ENCODE data around the gene PGBD5. TPM values are rescaled to one million over a fixed set of nuclear protein-coding genes. Genes with fewer than 3 reads are reported as not detected.

PGBD5 gene
- total RNA-seq, 1 donor from 2014 or later, result 14.7 TPM

GRCh38 chr1:230375147-230375546 is 51.0 kb downstream of the PGBD5 start:
- H3K4me1 Mint-ChIP-seq (ENCODE audit: low read depth, unreplicated experiment), result peaks cover 9% of the 10 kb centered on the region
- TF ChIP-seq EZH2 (IDR thresholded peaks at IDR 0.05; ENCODE audit: insufficient read depth, low read length), result no peak
- TF ChIP-seq CTCF (IDR thresholded peaks at IDR 0.05; ENCODE audit: insufficient read depth, low read depth, low read length), result no peak

GRCh38 chr1:230371923-230372703 is 54.0 kb downstream of the PGBD5 start:
- no peak overlapping the region for H3K4me2 ChIP-seq (ENCODE audit: low read length)
- H3K27ac ChIP-seq (ENCODE audit: low read depth, low read length), result no peak overlapping the region
- TF ChIP-seq EZH2 (IDR thresholded peaks at IDR 0.05; ENCODE audit: insufficient read depth, low read length) (no peak), CTCF (IDR thresholded peaks at IDR 0.05; ENCODE audit: insufficient read depth, low read depth, low read length) (no peak)
- H3K36me3 Mint-ChIP-seq (ENCODE audit: low read depth, unreplicated experiment), result peaks cover 23% of the 10 kb centered on the region
- H3K9me3 ChIP-seq (ENCODE audit: insufficient read depth, low read depth, low read length), result peaks cover 2% of the 10 kb centered on the region
- no peak overlapping the region for H3K9ac ChIP-seq (ENCODE audit: low read length)
- no peak for FAIRE-seq
- no peaks in the 10 kb centered on the region for H3K79me2 ChIP-seq (ENCODE audit: insufficient read depth, low read length)
- no peaks in the 10 kb centered on the region for H3K27me3 ChIP-seq (ENCODE audit: insufficient read depth, low read length)
- no peaks in the 10 kb centered on the region for H3K4me1 ChIP-seq (ENCODE audit: insufficient read depth, low read length)
- H3K9me3 Mint-ChIP-seq (ENCODE audit: unreplicated experiment), result no peaks in the 10 kb centered on the region
- no peak overlapping the region for H3K4me3 Mint-ChIP-seq (ENCODE audit: unreplicated experiment)
- H4K20me1 ChIP-seq (ENCODE audit: insufficient read depth, low read length), result no peaks in the 10 kb centered on the region
- no peak for DNase-seq (ENCODE audit: low read depth)
- no peak overlapping the region for H3K4me3 ChIP-seq (ENCODE audit: insufficient read depth, low read depth, low read length)
- H3K27ac Mint-ChIP-seq (ENCODE audit: unreplicated experiment), result no peak overlapping the region
- no peaks in the 10 kb centered on the region for H3K36me3 ChIP-seq (ENCODE audit: insufficient read depth, low read length)
- H3K4me1 Mint-ChIP-seq (ENCODE audit: low read depth, unreplicated experiment), result peaks cover 8% of the 10 kb centered on the region
- H3K27me3 Mint-ChIP-seq (ENCODE audit: low read depth, unreplicated experiment), result peaks cover 12% of the 10 kb centered on the region
- H2AFZ ChIP-seq (ENCODE audit: low read depth, low read length), result no peak overlapping the region

More at GRCh38 chr1:230375147-230375546, 51.0 kb downstream of the PGBD5 start:
- peaks cover 6% of the 10 kb centered on the region for H3K9me3 ChIP-seq (ENCODE audit: insufficient read depth, low read depth, low read length)
- no peak overlapping the region for H3K9ac ChIP-seq (ENCODE audit: low read length)
- H3K9me3 Mint-ChIP-seq (ENCODE audit: unreplicated experiment), result peaks cover 10% of the 10 kb centered on the region
- no peaks in the 10 kb centered on the region for H4K20me1 ChIP-seq (ENCODE audit: insufficient read depth, low read length)
- no peaks in the 10 kb centered on the region for H3K27me3 ChIP-seq (ENCODE audit: insufficient read depth, low read length)
- H3K4me3 ChIP-seq (ENCODE audit: insufficient read depth, low read depth, low read length), result no peak overlapping the region
- H3K4me1 ChIP-seq (ENCODE audit: insufficient read depth, low read length), result no peaks in the 10 kb centered on the region
- DNase-seq (ENCODE audit: low read depth) (no peak), FAIRE-seq (no peak)
- H3K36me3 ChIP-seq (ENCODE audit: insufficient read depth, low read length), result no peaks in the 10 kb centered on the region
- H3K27ac Mint-ChIP-seq (ENCODE audit: unreplicated experiment), result no peak overlapping the region
- H3K4me2 ChIP-seq (ENCODE audit: low read length), result no peak overlapping the region
- peaks cover 11% of the 10 kb centered on the region for H3K27me3 Mint-ChIP-seq (ENCODE audit: low read depth, unreplicated experiment)
- peaks cover 31% of the 10 kb centered on the region for H3K36me3 Mint-ChIP-seq (ENCODE audit: low read depth, unreplicated experiment)
- H3K27ac ChIP-seq (ENCODE audit: low read depth, low read length), result no peak overlapping the region
- H3K79me2 ChIP-seq (ENCODE audit: insufficient read depth, low read length), result no peaks in the 10 kb centered on the region
- no peak overlapping the region for H3K4me3 Mint-ChIP-seq (ENCODE audit: unreplicated experiment)
- H2AFZ ChIP-seq (ENCODE audit: low read depth, low read length), result no peak overlapping the region

GRCh38 chr1:230370109-230370508 is 56.0 kb downstream of the PGBD5 start:
- Mint-ChIP-seq H3K4me1 (ENCODE audit: low read depth, unreplicated experiment) (peaks cover 8% of the 10 kb centered on the region), H3K27ac (ENCODE audit: unreplicated experiment) (no peak overlapping the region), H3K9me3 (ENCODE audit: unreplicated experiment) (no peaks in the 10 kb centered on the region), H3K4me3 (ENCODE audit: unreplicated experiment) (no peak overlapping the region), H3K36me3 (ENCODE audit: low read depth, unreplicated experiment) (peaks cover 31% of the 10 kb centered on the region), H3K27me3 (ENCODE audit: low read depth, unreplicated experiment) (peaks cover 13% of the 10 kb centered on the region)
- Histone ChIP-seq H3K4me3 (ENCODE audit: insufficient read depth, low read depth, low read length) (no peak overlapping the region), H3K9me3 (ENCODE audit: insufficient read depth, low read depth, low read length) (peaks cover 2% of the 10 kb centered on the region), H3K79me2 (ENCODE audit: insufficient read depth, low read length) (no peaks in the 10 kb centered on the region), H3K9ac (ENCODE audit: low read length) (no peak overlapping the region), H3K36me3 (ENCODE audit: insufficient read depth, low read length) (no peaks in the 10 kb centered on the region), H3K4me1 (ENCODE audit: insufficient read depth, low read length) (no peaks in the 10 kb centered on the region), H3K27ac (ENCODE audit: low read depth, low read length) (no peak overlapping the region), H3K27me3 (ENCODE audit: insufficient read depth, low read length) (no peaks in the 10 kb centered on the region), H2AFZ (ENCODE audit: low read depth, low read length) (no peak overlapping the region), H3K4me2 (ENCODE audit: low read length) (no peak overlapping the region), H4K20me1 (ENCODE audit: insufficient read depth, low read length) (no peaks in the 10 kb centered on the region)
- no peak for DNase-seq (ENCODE audit: low read depth)
- FAIRE-seq, result no peak
- TF ChIP-seq EZH2 (IDR thresholded peaks at IDR 0.05; ENCODE audit: insufficient read depth, low read length) (no peak), CTCF (IDR thresholded peaks at IDR 0.05; ENCODE audit: insufficient read depth, low read depth, low read length) (no peak)

Data from astrocyte (in vitro differentiated cells and primary cell).